Measurements from ENCODE around the gene ABI3BP. TPM values are rescaled to one million over a fixed set of nuclear protein-coding genes. Genes with fewer than 3 reads are reported as not detected.

ABI3BP gene
- total RNA-seq, 1 donor from 2014 or later, result not detected

DNA sequence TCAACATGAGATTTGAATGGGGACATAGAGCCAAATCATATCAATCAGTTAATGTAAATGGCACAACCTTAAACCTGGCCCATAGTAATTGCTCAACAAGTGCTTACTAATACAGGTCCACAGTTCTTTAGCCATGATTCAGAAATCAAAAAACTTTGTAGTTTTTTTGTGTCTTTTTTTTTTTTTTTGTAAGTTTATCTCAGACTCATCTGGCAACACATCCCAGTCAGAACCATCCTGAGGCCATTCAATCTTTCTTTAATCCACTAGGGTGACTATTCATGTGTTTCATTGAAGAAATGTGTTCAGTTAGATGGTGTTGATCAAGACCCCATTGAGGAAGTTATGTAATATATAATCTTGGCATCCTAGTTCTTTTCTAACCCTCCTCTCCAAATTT, 65.4 kb downstream of the ABI3BP start:
- no peaks in the 10 kb centered on the region for H3K9me3 Mint-ChIP-seq
- TF ChIP-seq CTCF (conservative IDR thresholded peaks at IDR 0.05), result no peak
- no peaks in the 10 kb centered on the region for H3K4me1 Mint-ChIP-seq
- no peak overlapping the region for H3K4me3 Mint-ChIP-seq
- peaks cover 5% of the 10 kb centered on the region for H3K27me3 Mint-ChIP-seq (ENCODE audit: low read depth)
- H3K27ac Mint-ChIP-seq (ENCODE audit: unreplicated experiment), result no peak overlapping the region
- H3K36me3 Mint-ChIP-seq (ENCODE audit: low read depth), result no peaks in the 10 kb centered on the region
- DNase-seq (ENCODE audit: low read depth, low spot score), result no peak

- H3K9me3 Mint-ChIP-seq, result no peaks in the 10 kb centered on the region
- H3K4me1 Mint-ChIP-seq, result no peaks in the 10 kb centered on the region
- H3K4me3 Mint-ChIP-seq, result no peak overlapping the region
- no peaks in the 10 kb centered on the region for H3K36me3 Mint-ChIP-seq (ENCODE audit: low read depth)
- no peak for TF ChIP-seq CTCF (conservative IDR thresholded peaks at IDR 0.05)
- peaks cover 3% of the 10 kb centered on the region for H3K27me3 Mint-ChIP-seq (ENCODE audit: low read depth)
- DNase-seq (ENCODE audit: low read depth, low spot score), result no peak
- no peak overlapping the region for H3K27ac Mint-ChIP-seq (ENCODE audit: unreplicated experiment)
Observed at GRCh38 chr3:100915706-100916495, 77.3 kb downstream of the ABI3BP start.

GRCh38 chr3:100913870-100914648, 79.2 kb downstream of the ABI3BP start:
- Mint-ChIP-seq H3K4me1 (no peaks in the 10 kb centered on the region), H3K4me3 (no peak overlapping the region), H3K27me3 (ENCODE audit: low read depth) (peaks cover 5% of the 10 kb centered on the region), H3K36me3 (ENCODE audit: low read depth) (no peaks in the 10 kb centered on the region), H3K9me3 (no peaks in the 10 kb centered on the region), H3K27ac (ENCODE audit: unreplicated experiment) (no peak overlapping the region)
- TF ChIP-seq CTCF (conservative IDR thresholded peaks at IDR 0.05), result no peak
- DNase-seq (ENCODE audit: low read depth, low spot score), result no peak

- Mint-ChIP-seq H3K9me3 (peaks cover 2% of the 10 kb centered on the region), H3K4me3 (no peak overlapping the region), H3K27ac (ENCODE audit: unreplicated experiment) (no peak overlapping the region), H3K27me3 (ENCODE audit: low read depth) (peaks cover 2% of the 10 kb centered on the region), H3K4me1 (no peaks in the 10 kb centered on the region), H3K36me3 (ENCODE audit: low read depth) (no peaks in the 10 kb centered on the region)
- no peak for TF ChIP-seq CTCF (conservative IDR thresholded peaks at IDR 0.05)
- DNase-seq (ENCODE audit: low read depth, low spot score), result no peak
Observed at GRCh38 chr3:100912976-100913545, 80.2 kb downstream of the ABI3BP start.

DNA sequence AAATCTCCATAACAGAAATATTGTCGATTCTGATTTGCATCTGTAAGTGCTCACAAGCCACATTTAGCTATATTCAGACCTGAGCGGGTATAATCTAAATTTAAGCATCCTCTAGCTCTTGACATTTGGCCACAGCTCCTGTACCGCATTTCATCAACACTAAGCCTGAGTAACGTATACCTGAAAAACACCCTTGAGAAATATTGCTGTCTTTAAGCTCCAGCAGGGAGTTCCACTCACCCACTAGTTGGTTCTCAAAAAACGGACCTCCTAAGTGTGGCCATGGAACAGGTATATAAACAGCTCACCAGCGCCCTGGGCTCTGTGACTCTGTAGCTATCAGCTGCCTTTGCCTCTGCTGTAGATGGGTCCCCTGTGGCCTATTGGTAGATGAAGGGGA, 80.7 kb downstream of the ABI3BP start:
- Mint-ChIP-seq H3K27me3 (ENCODE audit: low read depth) (peaks cover 2% of the 10 kb centered on the region), H3K4me3 (no peak overlapping the region), H3K9me3 (peaks cover 2% of the 10 kb centered on the region), H3K27ac (ENCODE audit: unreplicated experiment) (no peak overlapping the region), H3K4me1 (no peaks in the 10 kb centered on the region), H3K36me3 (ENCODE audit: low read depth) (no peaks in the 10 kb centered on the region)
- TF ChIP-seq CTCF (conservative IDR thresholded peaks at IDR 0.05), result no peak
- no peak for DNase-seq (ENCODE audit: low read depth, low spot score)

All from neural crest cell (in vitro differentiated cells).